Measurements from ENCODE around the gene ACBD5. TPM values are rescaled to one million over a fixed set of nuclear protein-coding genes. Genes with fewer than 3 reads are reported as not detected.
A peak's percentile ranks its signal among the peaks of the same experiment; 100 is the strongest.

ACBD5 gene
- total RNA-seq, 1 donor from 2014 or later = 21.1 TPM

GRCh38 chr10:27235706-27236105 is 4.9 kb downstream of the ACBD5 start:
- H3K36me3 Mint-ChIP-seq = peaks cover 4% of the 10 kb centered on the region
- H3K4me3 Mint-ChIP-seq = no peak overlapping the region
- TF ChIP-seq, protein P1, sequence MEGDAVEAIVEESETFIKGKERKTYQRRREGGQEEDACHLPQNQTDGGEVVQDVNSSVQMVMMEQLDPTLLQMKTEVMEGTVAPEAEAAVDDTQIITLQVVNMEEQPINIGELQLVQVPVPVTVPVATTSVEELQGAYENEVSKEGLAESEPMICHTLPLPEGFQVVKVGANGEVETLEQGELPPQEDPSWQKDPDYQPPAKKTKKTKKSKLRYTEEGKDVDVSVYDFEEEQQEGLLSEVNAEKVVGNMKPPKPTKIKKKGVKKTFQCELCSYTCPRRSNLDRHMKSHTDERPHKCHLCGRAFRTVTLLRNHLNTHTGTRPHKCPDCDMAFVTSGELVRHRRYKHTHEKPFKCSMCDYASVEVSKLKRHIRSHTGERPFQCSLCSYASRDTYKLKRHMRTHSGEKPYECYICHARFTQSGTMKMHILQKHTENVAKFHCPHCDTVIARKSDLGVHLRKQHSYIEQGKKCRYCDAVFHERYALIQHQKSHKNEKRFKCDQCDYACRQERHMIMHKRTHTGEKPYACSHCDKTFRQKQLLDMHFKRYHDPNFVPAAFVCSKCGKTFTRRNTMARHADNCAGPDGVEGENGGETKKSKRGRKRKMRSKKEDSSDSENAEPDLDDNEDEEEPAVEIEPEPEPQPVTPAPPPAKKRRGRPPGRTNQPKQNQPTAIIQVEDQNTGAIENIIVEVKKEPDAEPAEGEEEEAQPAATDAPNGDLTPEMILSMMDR (conservative IDR thresholded peaks at IDR 0.05) = no peak
- no peak for DNase-seq (ENCODE audit: extremely low spot score, unreplicated experiment)
- H3K27me3 Mint-ChIP-seq = no peaks in the 10 kb centered on the region
- H3K9me3 Mint-ChIP-seq = no peaks in the 10 kb centered on the region
- H3K4me1 Mint-ChIP-seq (ENCODE audit: unreplicated experiment) = peaks cover 7% of the 10 kb centered on the region
- no peak overlapping the region for H3K27ac Mint-ChIP-seq

DNA sequence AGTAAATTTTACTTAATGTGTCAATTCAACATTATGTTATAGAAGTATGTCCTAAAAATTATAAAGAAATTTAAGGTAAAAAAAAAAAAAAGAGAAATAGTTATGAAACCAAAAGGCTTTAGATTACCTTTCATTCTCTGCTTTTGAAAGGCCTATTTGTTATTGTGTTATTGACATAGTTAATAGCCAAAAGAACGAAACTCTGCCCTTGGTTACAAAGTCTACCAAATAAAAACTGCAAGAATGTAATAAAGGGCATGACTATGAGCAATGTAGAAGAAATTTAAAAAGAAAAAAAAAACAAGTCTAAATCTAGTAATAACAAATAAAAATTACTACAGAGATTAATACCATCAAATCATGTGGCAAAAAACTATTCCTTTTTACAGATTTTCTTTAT is 10.6 kb downstream of the ACBD5 start:
- Mint-ChIP-seq H3K27me3 (no peaks in the 10 kb centered on the region), H3K9me3 (no peaks in the 10 kb centered on the region), H3K4me3 (no peak overlapping the region), H3K4me1 (ENCODE audit: unreplicated experiment) (no peaks in the 10 kb centered on the region), H3K36me3 (no peaks in the 10 kb centered on the region), H3K27ac (no peak overlapping the region)
- TF ChIP-seq, protein P1 (conservative IDR thresholded peaks at IDR 0.05) = no peak
- no peak for DNase-seq (ENCODE audit: extremely low spot score, unreplicated experiment)

DNA sequence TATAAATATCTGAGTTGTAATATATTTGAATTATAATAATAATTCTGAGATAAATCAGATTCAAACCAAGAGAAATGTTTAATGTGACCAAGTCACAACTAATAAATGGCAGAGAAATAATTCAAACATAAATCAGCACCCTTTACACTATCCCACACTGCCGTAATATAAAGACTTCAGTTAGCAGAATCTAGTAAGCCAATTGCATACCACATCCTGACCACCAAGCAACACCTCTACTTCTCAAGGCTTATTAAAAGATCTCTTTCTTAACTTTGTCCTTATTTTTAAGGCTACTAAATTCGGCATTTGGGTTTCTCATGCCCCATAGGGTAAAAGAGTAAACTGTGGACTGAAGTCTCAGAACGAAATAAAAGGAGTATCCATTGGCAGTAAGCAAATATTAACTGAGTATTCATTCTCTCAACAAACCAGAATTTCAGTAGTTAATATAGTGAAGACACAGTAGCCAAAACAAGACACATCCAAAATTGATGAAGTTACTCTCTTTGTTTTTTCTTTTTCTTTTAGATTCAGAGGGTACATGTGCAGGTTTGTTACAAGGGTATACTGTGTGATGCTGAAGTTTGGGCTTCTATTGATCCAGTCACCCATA is 14.8 kb downstream of the ACBD5 start:
- no peaks in the 10 kb centered on the region for H3K27me3 Mint-ChIP-seq
- no peak for DNase-seq (ENCODE audit: extremely low spot score, unreplicated experiment)
- TF ChIP-seq, protein P1 (conservative IDR thresholded peaks at IDR 0.05) = no peak
- H3K27ac Mint-ChIP-seq = no peak overlapping the region
- H3K9me3 Mint-ChIP-seq = no peaks in the 10 kb centered on the region
- no peaks in the 10 kb centered on the region for H3K36me3 Mint-ChIP-seq
- no peaks in the 10 kb centered on the region for H3K4me1 Mint-ChIP-seq (ENCODE audit: unreplicated experiment)
- H3K4me3 Mint-ChIP-seq = no peak overlapping the region

GRCh38 chr10:27225011-27225590 is 15.5 kb downstream of the ACBD5 start:
- no peak overlapping the region for H3K27ac Mint-ChIP-seq
- H3K27me3 Mint-ChIP-seq = no peaks in the 10 kb centered on the region
- no peaks in the 10 kb centered on the region for H3K9me3 Mint-ChIP-seq
- TF ChIP-seq, protein P1 (conservative IDR thresholded peaks at IDR 0.05) = no peak
- H3K4me3 Mint-ChIP-seq = no peak overlapping the region
- no peaks in the 10 kb centered on the region for H3K4me1 Mint-ChIP-seq (ENCODE audit: unreplicated experiment)
- no peaks in the 10 kb centered on the region for H3K36me3 Mint-ChIP-seq
- no peak for DNase-seq (ENCODE audit: extremely low spot score, unreplicated experiment)

DNA sequence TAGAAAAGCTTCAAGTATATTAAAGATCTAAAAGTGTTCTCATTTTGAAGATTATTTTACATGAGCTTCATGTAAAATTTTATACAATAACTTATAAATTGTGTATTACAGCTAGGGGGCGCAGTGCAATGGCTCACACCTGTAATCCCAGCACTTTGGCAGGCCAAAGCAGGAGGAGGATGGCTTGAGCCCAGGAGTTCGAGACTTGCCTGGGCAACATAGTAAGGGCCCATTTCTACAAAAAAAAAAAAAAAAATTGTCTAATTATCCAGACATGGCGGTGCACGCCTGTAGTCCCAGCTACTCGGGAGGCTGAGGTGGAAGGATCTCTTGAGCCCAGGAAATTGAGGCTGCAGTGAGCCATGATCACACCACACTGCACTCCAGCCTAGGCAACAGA is 16.6 kb downstream of the ACBD5 start:
- Mint-ChIP-seq H3K9me3 (no peaks in the 10 kb centered on the region), H3K4me3 (no peak overlapping the region), H3K27ac (no peak overlapping the region), H3K36me3 (peaks cover 7% of the 10 kb centered on the region), H3K27me3 (no peaks in the 10 kb centered on the region), H3K4me1 (ENCODE audit: unreplicated experiment) (no peaks in the 10 kb centered on the region)
- no peak for DNase-seq (ENCODE audit: extremely low spot score, unreplicated experiment)
- TF ChIP-seq, protein P1 (conservative IDR thresholded peaks at IDR 0.05) = peak; percentile 80

All from type B pancreatic cell (in vitro differentiated cells).